HUES48 (cell line): Measurements from ENCODE around the gene PTCD2.

Experiments
- H3K27ac ChIP-seq: one replicate; pipeline ENCODE4 v1.7.0; 2013; ENCODE audit warnings: low read depth, low read length, inconsistent platforms
- H3K27me3 ChIP-seq: 2 replicates; pipeline ENCODE4 v1.6.1; 2013; ENCODE audit warnings: mild to moderate bottlenecking, low read length; ENCODE audit not compliant: control insufficient read depth, insufficient read depth
- H3K36me3 ChIP-seq: 2 replicates; pipeline ENCODE4 v1.6.1; 2013; ENCODE audit warnings: low read length; ENCODE audit not compliant: control insufficient read depth, insufficient read depth
- H3K4me1 ChIP-seq: 2 replicates; pipeline ENCODE4 v1.6.1; 2013; ENCODE audit warnings: mild to moderate bottlenecking, low read length; ENCODE audit not compliant: control insufficient read depth, insufficient read depth
- H3K4me3 ChIP-seq: 2 replicates; pipeline ENCODE4 v1.5.1; 2013; ENCODE audit warnings: mild to moderate bottlenecking, low read depth, low read length
- H3K9ac ChIP-seq: 2 replicates; pipeline ENCODE4 v1.6.1; 2013; ENCODE audit warnings: mild to moderate bottlenecking, low read depth, low read length, moderate library complexity
- H3K9me3 ChIP-seq: 2 replicates; pipeline ENCODE4 v1.6.1; 2013; ENCODE audit warnings: low read length; ENCODE audit not compliant: control insufficient read depth, insufficient read depth

The PTCD2 gene

DNA sequence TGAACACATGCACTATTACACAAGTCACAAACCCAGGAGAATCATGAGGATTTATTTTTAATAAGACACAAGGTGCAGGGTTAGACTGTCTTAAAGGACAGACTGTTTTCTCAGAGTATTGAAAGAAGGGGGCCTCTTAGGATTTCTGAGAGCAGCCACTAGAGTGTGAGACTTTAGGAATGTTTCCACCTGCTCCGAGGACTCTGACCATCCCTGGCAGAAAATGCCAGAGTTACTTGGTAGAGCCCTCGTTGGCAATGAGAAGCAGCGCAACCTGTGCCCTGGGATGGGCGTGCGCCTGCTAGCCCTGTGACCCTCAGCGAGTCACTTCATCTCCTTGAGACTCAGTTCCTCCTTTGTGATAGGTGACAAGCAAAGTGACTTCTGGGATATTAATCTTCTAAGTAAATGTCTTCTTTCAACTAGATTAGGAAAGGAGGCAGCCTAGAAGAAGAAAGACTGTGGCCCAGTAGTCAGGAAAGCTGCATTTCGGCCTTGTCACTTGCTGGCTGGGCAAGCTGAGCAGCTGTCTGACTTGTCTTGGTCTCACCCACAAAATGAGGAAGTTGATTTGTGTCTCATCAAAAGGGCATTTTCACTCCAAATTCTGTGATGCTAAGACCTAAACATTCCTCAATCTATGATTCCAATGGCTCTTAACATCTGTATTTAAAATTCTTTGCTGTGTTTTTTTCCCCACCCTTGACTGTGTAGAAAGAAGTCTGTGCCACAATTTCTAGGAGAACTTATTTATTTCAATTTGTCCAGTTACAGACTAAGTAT is 60.5 kb downstream of the PTCD2 start:
- Histone ChIP-seq H3K27me3 (no peaks in the 10 kb centered on the region), H3K4me3 (no peak overlapping the region), H3K9me3 (no peaks in the 10 kb centered on the region), H3K27ac (no peak overlapping the region), H3K36me3 (no peaks in the 10 kb centered on the region), H3K9ac (no peak overlapping the region), H3K4me1 (no peaks in the 10 kb centered on the region)

DNA sequence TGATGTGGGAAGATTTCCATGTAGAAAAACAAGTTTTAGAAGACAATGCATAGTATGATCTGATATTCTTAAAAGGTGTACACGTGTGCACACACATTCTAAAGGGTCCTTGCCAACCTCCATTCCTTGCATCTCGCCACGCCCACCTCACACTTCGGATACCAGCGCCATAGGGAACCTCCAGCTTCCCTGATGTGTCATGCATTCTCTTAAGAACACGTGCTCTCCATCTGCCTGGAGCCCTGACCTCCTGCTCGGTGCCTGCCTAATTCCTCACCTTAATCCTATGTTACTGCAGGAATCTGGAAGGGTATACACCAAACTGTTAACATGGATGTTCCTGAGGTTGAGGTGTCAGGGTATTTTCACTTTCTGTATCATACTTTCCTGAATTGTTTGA is 63.1 kb downstream of the PTCD2 start:
- Histone ChIP-seq H3K9ac (no peak overlapping the region), H3K27me3 (no peaks in the 10 kb centered on the region), H3K27ac (no peak overlapping the region), H3K4me1 (no peaks in the 10 kb centered on the region), H3K9me3 (no peaks in the 10 kb centered on the region), H3K4me3 (no peak overlapping the region), H3K36me3 (no peaks in the 10 kb centered on the region)

DNA sequence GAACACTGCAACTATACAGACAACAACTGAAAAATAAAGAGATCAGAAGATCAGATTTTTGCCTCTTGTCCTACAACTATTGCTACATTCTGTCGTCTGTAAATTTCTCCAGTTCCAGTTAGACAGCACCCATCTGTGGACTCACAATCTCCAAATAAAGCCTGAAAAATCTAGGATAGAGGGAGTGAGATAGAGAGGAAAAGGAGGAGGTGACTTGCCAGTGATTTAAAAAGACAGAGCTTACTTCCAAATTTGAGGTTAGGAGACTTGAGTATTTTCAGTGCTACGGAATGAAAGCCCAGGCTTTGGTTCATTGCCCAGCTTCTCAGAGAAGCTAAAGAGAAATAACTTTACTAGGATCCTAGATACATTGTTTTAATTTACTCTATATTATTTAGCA is 63.6 kb downstream of the PTCD2 start:
- Histone ChIP-seq H3K9ac (no peak overlapping the region), H3K27me3 (no peaks in the 10 kb centered on the region), H3K4me1 (no peaks in the 10 kb centered on the region), H3K4me3 (no peak overlapping the region), H3K9me3 (no peaks in the 10 kb centered on the region), H3K27ac (no peak overlapping the region), H3K36me3 (no peaks in the 10 kb centered on the region)

DNA sequence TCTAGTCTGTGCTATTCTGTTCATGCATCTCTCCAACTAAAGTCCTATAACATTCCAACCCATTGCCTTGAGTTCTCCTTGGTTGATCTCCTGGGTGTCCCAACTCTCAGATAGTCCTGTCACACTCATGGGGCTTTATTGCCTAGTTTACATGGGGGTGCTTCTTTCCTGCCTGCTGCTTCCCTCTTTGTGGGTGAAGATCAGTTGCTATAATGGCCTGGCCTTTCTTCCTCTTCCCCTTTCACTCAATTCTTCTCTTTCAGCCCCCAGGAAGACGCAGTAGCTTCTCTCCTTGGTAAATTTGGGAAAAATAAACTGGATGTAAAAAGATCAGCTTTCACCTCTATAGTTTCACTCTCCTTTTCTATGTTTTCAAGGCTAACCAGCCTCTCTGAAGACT is 66.5 kb downstream of the PTCD2 start:
- Histone ChIP-seq H3K27me3 (no peaks in the 10 kb centered on the region), H3K36me3 (no peaks in the 10 kb centered on the region), H3K9ac (no peak overlapping the region), H3K27ac (no peak overlapping the region), H3K4me1 (no peaks in the 10 kb centered on the region), H3K9me3 (no peaks in the 10 kb centered on the region), H3K4me3 (no peak overlapping the region)

DNA sequence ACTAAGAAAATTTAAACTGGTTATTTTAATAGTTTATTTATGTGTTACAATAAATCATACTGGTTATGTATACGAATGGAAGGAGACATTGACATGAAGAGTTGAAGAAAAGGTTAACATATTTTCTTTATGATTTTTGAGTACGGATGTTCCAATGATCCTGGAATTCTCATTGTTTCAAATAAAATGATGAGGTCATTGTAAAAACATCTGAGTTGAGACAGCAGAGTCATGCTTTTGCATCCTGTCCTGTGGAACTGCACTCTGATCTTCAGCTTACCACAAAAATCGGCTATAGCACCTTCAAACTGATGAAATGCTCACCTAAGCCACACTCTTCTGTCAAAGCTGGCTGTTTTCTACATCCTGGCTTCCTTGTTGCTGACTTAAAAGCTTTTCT is 67.8 kb downstream of the PTCD2 start:
- no peaks in the 10 kb centered on the region for H3K9me3 ChIP-seq
- H3K9ac ChIP-seq: no peak overlapping the region
- no peaks in the 10 kb centered on the region for H3K36me3 ChIP-seq
- H3K27me3 ChIP-seq: no peaks in the 10 kb centered on the region
- H3K4me1 ChIP-seq: no peaks in the 10 kb centered on the region
- H3K27ac ChIP-seq: no peak overlapping the region
- H3K4me3 ChIP-seq: no peak overlapping the region

DNA sequence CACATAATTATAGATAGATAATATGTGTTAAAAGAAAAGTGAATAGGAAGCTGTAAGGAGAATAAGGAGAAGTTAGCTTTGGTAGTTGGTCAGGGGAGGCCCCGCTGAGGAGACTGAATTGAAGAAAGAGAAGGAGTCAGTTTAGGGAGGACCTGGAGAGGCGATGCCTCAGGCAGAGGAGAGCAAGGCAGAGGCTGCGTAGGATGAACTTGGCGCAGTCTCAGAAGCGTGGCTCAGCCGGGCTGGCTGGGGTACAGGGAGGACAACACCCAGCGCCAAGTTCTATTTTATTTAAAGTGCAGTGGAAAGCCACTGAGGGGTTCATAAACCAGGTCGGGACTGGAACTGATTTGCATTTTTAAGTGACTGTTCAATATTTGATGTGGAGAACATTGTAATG is 68.5 kb downstream of the PTCD2 start:
- Histone ChIP-seq H3K27ac (no peak overlapping the region), H3K4me1 (no peaks in the 10 kb centered on the region), H3K4me3 (no peak overlapping the region), H3K36me3 (no peaks in the 10 kb centered on the region), H3K9ac (no peak overlapping the region), H3K9me3 (no peaks in the 10 kb centered on the region), H3K27me3 (no peaks in the 10 kb centered on the region)

DNA sequence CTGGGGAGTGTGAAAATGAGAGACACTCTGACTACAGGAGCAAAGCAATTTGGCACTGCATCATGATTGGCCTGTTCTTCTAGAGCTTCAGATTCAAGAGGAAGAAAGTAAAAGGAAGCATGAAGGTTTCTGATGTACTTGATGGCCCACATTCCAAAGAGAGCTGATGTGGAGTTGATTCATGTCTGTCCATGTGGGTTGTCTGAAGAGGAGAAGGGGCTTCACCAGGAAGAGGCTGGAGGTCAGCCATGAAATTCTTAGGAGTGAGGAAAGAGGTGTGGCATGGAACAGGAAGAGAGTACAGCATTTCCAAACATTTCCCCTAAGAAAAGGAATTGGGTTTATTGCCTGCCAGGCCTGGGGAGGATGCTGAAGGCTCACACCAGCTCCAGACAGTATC is 70.7 kb downstream of the PTCD2 start:
- H3K27ac ChIP-seq: no peak overlapping the region
- H3K4me3 ChIP-seq: no peak overlapping the region

DNA sequence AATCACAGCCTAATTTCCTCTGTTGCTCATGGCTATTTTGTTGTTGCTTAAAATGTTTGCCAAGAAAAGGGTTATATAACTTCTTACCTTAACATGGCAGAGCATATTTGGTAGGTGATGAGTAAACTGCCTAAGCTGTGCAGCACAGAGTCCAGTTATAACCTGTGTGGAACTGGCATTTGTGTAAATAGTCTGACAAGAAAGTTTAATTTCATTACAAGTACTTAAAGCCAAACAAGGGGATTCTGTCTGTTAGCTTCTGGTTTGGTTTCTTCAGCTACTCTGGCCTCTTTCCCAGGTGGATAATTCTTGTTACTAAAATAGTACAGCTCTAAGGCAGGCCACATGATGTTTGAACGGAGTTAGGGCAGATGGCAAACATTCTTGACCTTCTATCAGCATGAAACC is 72.2 kb downstream of the PTCD2 start:
- Histone ChIP-seq H3K27ac (no peak overlapping the region), H3K4me1 (peaks cover under 1% of the 10 kb centered on the region; the same call in 1 of the 2 replicates)

More for the DNA sequence above, 70.7 kb downstream of the PTCD2 start:
- Histone ChIP-seq H3K36me3 (no peaks in the 10 kb centered on the region), H3K27me3 (no peaks in the 10 kb centered on the region), H3K9ac (no peak overlapping the region), H3K4me1 (no peaks in the 10 kb centered on the region), H3K9me3 (no peaks in the 10 kb centered on the region)

DNA sequence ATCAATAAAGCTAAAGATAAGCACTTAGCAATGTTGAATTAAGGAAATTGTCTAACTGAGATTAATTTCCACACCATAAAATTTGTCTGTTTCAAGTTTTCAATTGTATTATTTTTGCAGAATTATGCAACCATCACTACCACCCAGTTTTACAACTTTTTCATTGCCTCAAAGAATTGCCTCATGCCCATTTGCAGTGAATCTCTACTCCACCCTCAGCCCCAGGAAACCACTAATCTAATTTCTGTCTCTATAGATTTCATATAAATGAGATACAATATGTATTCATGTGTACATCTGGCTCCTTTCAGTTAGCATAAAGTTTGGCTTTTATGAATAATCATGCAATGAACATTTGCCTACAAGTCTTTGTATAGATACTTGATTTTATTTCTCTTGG is 72.9 kb downstream of the PTCD2 start:
- Histone ChIP-seq H3K4me3 (no peak overlapping the region), H3K27me3 (no peaks in the 10 kb centered on the region), H3K9me3 (no peaks in the 10 kb centered on the region), H3K4me1 (peaks cover 8% of the 10 kb centered on the region), H3K36me3 (no peaks in the 10 kb centered on the region), H3K9ac (no peak overlapping the region), H3K27ac (no peak overlapping the region)

More for the DNA sequence above, 72.2 kb downstream of the PTCD2 start:
- H3K4me3 ChIP-seq: no peak overlapping the region
- H3K9me3 ChIP-seq: no peaks in the 10 kb centered on the region
- H3K36me3 ChIP-seq: no peaks in the 10 kb centered on the region
- H3K9ac ChIP-seq: no peak overlapping the region
- H3K27me3 ChIP-seq: no peaks in the 10 kb centered on the region

DNA sequence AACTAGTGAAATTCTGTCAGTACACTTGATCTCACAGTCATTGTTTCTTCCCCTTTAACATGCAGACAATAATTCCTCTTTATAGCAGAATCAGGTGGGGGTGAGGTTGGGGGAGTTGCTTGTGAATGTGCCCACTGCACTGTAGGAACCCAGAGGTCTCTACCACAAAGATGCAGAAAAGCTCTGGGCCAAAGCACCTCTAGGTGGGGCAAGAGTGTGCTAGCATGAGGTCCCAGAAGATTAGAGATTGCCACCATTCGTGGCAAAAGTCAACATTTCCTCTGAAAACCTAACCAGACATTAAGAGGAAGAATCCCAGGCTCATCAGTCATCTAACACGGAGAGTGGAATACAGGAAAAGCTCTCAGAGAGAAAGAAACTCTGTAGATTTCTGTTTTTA is 74.5 kb downstream of the PTCD2 start:
- H3K36me3 ChIP-seq: no peaks in the 10 kb centered on the region
- no peaks in the 10 kb centered on the region for H3K27me3 ChIP-seq
- no peak overlapping the region for H3K9ac ChIP-seq
- peaks cover 12% of the 10 kb centered on the region for H3K4me1 ChIP-seq
- no peak overlapping the region for H3K27ac ChIP-seq
- H3K4me3 ChIP-seq: no peak overlapping the region
- H3K9me3 ChIP-seq: no peaks in the 10 kb centered on the region

DNA sequence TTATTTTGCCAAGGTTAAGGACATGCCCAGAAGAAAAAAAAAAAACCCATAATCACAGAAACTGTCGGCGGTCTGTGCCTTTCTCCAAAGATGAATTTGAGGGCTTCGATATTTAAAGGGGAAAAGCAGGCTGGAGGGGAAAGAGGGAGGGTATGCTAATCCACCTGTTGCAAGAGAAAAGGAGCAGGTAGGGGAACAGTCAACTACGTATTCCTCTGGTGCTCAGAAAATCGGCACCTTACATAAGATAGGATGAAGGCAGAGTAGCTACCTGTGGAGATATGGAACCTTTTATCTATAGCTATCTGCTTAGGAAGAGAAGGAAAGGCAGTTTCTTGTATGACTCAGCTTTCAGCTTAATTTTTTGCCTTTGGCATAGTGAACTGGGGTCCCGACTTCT is 77.7 kb downstream of the PTCD2 start:
- Histone ChIP-seq H3K27ac (no peak overlapping the region), H3K9me3 (peaks cover 3% of the 10 kb centered on the region; the same call in 1 of the 2 replicates), H3K4me1 (peaks cover 12% of the 10 kb centered on the region), H3K36me3 (no peaks in the 10 kb centered on the region), H3K27me3 (no peaks in the 10 kb centered on the region), H3K9ac (no peak overlapping the region), H3K4me3 (no peak overlapping the region)
